ENCODE data around the gene CPSF3.
"Not testable (repeated sequence)": the region's sequence is repeated elsewhere in the genome, so short reads cannot be mapped to it uniquely, and the experiment has no call there.

Gene CPSF3

DNA sequence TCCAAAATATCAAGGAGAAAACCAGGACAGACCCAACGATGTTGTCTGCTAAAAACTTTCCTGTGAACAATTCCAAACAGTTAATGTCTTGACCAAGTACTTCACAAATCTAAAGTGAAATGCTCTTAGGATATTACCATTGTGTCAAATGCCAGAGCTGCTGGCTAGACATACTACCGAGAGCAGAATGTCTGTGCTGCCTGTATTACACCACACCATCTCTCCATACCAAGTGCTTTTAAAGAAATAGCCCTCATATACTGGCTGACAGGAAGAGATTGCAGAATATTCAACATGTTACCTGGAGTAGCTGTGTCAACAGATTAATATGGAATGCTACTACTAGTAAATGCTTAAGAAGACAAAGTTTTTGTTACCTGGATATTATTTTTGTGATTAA, 69.5 kb downstream of the CPSF3 start:
- TF ChIP-seq, protein P1, sequence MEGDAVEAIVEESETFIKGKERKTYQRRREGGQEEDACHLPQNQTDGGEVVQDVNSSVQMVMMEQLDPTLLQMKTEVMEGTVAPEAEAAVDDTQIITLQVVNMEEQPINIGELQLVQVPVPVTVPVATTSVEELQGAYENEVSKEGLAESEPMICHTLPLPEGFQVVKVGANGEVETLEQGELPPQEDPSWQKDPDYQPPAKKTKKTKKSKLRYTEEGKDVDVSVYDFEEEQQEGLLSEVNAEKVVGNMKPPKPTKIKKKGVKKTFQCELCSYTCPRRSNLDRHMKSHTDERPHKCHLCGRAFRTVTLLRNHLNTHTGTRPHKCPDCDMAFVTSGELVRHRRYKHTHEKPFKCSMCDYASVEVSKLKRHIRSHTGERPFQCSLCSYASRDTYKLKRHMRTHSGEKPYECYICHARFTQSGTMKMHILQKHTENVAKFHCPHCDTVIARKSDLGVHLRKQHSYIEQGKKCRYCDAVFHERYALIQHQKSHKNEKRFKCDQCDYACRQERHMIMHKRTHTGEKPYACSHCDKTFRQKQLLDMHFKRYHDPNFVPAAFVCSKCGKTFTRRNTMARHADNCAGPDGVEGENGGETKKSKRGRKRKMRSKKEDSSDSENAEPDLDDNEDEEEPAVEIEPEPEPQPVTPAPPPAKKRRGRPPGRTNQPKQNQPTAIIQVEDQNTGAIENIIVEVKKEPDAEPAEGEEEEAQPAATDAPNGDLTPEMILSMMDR (IDR thresholded peaks at IDR 0.05; ENCODE audit: insufficient read depth, low read depth, low read length, missing control alignments): no peak
- DNase-seq (ENCODE audit: low read depth): no peak
- no peak overlapping the region for H3K4me3 ChIP-seq (ENCODE audit: low read depth, low read length)

DNA sequence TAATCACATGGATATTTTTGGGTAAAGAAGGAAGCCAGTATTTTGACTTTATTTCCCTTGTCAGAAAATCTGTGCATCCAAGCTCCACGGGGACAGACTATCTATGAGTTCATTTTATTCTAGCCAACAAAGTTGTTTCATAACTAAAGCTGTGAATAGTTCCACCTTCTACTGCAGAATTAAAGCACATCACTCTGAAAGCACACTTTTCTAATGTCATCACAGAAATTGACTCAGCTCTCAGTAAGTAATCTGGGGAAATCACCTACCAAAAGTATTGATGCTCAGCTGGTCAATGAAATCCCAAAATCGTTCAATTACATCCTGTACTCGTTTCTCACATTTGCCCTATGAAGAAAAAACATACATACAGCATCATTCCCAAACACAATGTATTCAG, 70.0 kb downstream of the CPSF3 start:
- H3K4me3 ChIP-seq (ENCODE audit: low read depth, low read length): no peak overlapping the region
- no peak for DNase-seq (ENCODE audit: low read depth)
- TF ChIP-seq, protein P1 (IDR thresholded peaks at IDR 0.05; ENCODE audit: insufficient read depth, low read depth, low read length, missing control alignments): no peak

- DNase-seq (ENCODE audit: low read depth): no peak
- TF ChIP-seq, protein P1 (IDR thresholded peaks at IDR 0.05; ENCODE audit: insufficient read depth, low read depth, low read length, missing control alignments): no peak
- no peak overlapping the region for H3K4me3 ChIP-seq (ENCODE audit: low read depth, low read length)
These were observed 70.6 kb downstream of the CPSF3 start for GRCh38 chr2:9494081-9494480.

GRCh38 chr2:9497017-9497416, 73.6 kb downstream of the CPSF3 start:
- DNase-seq (ENCODE audit: low read depth): no peak
- H3K4me3 ChIP-seq (ENCODE audit: low read depth, low read length): no peak overlapping the region
- TF ChIP-seq, protein P1 (IDR thresholded peaks at IDR 0.05; ENCODE audit: insufficient read depth, low read depth, low read length, missing control alignments): no peak

DNA sequence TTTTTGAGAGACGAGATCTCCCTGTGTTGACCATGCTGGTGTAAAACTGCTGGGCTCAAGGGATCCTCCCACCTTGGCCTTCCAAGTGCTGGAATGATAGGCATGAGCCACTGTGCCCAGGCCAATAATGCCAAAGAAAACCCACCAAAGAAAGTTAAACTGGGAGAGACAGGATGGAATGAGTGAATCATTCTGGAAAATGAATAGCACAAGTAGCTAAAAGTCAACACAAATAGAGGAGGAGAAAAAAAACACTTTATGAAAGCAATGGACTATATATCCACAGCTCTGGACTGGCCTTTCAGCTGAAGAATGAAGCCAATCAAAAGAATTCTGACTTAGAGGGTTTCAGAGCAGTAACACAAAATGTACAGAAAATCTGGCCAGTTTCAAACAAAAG, 74.8 kb downstream of the CPSF3 start:
- DNase-seq (ENCODE audit: low read depth): no peak
- H3K4me3 ChIP-seq (ENCODE audit: low read depth, low read length): no peak overlapping the region
- TF ChIP-seq, protein P1 (IDR thresholded peaks at IDR 0.05; ENCODE audit: insufficient read depth, low read depth, low read length, missing control alignments): no peak

- no peak overlapping the region for H3K4me3 ChIP-seq (ENCODE audit: low read depth, low read length)
- DNase-seq (ENCODE audit: low read depth): no peak
- TF ChIP-seq, protein P1 (IDR thresholded peaks at IDR 0.05; ENCODE audit: insufficient read depth, low read depth, low read length, missing control alignments): no peak
These were observed 85.5 kb downstream of the CPSF3 start for GRCh38 chr2:9508931-9509330.

DNA sequence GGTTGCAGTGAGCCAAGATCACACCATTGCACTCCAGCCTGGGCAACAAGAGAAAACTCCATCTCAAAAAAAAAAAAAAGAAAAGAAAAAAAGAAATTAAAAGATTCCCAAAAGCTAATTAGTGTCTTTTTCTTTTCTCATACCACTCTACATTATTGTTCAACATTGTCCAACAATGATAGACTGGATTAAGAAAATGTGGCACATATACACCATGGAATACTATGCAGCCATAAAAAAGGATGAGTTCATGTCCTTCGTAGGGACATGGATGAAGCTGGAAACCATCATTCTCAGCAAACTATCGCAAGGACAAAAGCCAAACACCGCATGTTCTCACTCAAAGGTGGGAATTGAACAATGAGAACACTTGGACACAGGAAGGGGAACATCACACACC, 90.5 kb downstream of the CPSF3 start:
- DNase-seq (ENCODE audit: low read depth); H3K4me3 ChIP-seq (ENCODE audit: low read depth, low read length): not testable (repeated sequence)
